CD4-positive, alpha-beta T cell treated with Interleukin-17A for 4 hours (primary cell): ENCODE data around the gene RNF187.

Experiments used
- DNase-seq: peaks from one replicate; pipeline ENCODE4 v3.0.0-alpha.2; 2020; ENCODE audit warnings: mixed read lengths

The RNF187 gene

DNA sequence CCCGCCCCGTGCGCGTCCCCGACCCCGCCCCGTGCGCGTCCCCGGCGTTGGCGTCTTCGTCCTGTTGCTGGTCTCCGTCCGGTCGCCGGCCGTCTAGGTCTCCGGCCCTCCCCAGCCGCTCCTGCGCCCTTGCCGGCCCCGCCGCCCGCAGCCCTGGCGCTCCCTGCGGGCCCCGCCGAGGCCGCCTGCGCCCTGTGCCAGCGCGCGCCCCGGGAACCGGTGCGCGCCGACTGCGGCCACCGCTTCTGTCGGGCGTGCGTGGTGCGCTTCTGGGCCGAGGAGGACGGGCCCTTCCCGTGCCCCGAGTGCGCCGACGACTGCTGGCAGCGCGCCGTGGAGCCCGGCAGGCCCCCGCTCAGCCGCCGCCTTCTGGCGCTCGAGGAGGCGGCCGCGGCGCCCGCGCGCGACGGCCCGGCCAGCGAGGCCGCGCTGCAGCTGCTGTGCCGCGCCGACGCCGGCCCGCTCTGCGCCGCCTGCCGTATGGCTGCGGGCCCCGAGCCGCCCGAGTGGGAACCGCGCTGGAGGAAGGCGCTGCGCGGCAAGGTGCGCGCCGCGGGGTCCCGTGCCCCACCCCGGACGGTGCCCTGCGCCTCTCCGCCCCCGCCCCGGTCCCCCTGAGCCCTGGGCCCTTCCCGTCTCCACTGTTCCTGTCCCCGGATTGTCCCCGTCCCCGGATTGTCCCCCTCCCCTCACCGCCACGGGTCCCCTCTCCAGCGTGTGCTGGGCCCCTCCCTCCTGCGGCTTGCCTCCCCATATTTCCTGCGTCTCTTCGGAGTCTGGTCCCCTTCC lies at the start of gene RNF187:
RNF187 (plus strand) TSS at position 47 of the 789 bp plus-strand sequence.
- peak; percentile 87 for DNase-seq

DNA sequence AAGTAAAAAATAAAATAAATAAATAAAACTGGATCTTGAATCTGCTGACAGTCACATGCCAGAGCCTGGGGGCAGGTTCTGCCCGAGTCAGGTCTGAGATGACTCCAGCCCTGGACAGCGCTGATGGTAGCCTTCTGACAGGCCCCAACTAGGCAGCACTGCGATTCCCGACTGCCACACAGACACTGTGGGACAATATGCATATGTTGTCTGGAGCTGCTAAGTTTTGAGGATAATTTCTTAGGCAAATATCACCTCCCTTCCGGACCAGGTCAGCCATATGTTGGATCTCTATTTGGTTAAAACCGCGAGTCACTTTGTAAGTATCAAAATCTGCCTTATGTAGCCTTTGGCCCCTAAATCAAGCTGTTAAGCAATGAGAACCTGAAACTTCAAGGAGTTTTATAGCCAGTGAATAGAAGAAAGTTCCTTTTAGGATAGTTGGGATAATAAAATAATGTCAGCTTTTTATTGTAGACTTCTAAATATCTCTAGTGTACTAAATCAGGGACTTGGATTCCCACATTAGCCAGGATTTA lies 49.7 kb upstream of the RNF187 start:
- DNase-seq: no peak

DNA sequence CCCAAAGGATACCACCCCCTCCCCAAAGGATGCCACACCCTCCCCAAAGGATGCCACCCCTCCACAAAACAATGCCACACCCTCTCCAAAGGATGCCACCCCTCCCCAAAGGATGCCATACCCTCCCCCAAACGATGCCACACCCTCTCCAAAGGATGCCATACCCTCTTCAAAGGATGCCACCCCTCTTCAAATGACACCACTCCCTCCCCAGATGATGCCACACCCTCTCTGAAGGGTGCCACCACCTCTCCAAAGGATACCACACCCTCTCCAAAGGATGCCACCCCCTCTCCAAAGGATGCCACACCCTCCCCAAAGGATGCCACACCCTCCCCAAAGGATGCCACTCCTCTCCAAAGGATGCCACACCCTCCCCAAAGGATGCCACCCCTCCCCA lies 48.9 kb upstream of the RNF187 start:
- no peak for DNase-seq

DNA sequence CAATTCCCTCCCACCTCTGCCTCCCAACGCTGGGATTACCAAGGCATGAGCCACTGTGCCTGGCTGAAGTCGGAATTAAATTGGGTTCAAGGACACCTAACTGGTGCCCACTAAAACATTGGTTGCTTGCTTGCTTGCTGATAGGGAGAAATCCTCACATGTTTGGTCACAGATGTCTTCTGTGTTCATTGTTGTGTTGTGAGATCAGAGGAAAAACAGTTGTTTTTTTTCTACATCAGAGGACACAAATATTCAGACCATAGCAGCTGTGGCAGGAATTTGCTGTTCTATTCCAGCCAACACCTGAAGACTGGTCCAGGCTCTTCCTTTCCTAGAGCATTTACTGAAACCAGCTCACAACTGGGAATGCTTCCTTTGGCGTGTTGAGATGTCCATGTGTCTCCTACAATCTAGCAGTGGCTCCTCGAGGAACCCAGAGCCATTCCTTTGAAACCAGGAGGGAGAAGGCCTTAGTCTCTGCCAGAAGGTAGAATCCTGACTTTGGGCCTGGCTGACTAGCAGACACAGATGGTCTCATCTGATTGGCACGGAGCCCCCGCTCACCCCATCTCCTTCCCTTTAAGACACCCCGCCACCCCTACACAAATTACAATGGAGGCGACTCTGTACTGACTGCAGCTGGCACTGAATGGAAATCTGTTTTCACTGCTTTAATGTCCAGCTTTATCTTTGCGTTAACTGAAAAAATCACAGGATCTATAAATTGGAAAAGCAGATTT lies 46.3 kb upstream of the RNF187 start:
- DNase-seq: no peak

DNA sequence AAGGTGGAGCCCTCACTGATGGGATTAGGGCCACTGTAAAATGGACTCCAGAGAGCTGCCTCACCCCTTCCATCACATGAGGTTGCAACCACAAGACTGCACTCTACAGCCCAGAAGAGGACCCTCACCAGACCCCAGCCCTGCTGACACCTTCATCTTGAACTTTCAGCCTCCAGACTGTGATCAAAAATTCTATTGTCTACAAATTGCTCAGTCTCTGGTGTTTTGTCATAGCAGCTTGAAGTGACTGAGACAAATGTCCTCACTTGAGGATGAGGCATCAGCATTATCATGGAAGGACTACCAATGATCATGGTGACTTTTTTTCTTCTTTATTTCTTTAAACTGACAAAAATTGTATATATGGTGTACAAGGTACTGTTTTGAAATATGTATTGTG lies 43.8 kb upstream of the RNF187 start:
- no peak for DNase-seq

DNA sequence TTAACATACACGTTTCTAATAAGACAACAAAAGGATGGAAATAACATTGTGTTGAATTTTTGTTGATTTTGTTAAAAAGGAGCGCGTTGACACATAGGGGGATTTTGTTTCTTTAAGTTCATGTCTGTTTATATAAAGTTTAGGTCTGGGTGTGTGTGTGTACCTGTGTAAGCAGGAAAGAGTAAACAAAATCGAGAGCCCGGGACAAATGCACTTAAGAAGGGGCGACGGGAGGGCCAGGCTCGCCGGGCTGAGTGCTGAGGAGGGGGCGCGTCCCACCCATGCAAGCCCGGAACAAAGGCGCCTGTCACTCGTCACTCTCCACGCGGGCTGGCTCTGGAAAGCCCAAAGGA lies 41.7 kb upstream of the RNF187 start:
- no peak for DNase-seq

DNA sequence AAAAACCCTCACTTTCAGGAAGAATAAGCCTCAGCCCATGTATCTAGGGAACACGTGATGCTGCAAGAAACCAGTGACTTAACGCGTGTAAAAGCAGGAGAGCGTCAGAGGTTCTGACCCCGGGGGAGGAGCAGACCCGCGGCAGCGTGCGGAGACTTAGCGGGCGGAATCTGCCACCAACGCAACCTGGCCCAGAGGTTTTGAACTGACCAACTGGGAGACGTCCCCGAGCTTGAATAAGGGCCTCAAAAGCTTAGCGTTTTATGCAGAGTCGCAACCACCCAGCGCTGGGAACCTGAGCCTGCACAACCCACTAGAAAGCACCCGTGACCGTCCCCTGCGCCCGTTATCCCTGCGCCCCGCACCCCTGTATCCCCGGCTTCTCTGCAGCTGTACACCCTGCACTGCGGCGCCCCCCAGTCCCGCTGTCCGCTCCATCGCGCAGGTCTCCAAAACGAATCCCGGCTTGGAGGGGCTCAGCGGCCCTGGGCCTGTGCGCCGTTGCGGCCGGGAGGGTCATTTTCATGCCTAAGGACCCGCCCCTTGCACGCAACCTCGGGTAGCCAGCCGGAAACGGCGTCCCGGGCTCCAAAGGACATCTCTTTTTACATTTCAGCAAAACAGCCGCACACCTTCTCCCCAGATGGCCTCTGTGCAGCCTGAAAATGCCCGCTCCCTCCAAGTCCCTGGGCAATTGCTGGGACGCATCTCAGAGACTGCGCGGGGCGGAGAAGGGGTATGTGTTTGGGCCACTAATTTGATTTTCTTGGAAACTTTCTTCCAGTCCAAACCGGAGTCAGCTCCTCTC lies 41.1 kb upstream of the RNF187 start:
- DNase-seq: peak; percentile 42

DNA sequence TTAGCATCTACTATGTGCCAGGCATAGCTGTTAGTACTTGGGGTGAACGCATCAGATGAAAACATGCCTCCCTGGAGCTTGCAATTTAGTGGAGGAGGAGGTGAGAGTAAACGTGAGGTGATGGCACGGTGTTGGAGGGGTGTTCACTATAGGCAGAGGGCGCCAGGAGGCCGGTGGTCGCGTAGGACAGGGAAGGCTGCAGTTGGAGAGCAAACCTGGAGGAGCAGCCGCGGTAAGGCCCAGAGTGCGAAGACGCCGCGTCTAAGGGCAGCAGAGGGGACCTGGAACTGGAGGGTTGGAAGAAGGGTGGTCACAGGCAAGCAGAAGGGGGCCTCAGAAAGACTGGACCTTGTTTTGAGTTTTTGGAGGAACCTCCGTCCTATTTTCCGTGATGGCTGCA lies 40.3 kb upstream of the RNF187 start:
- no peak for DNase-seq

DNA sequence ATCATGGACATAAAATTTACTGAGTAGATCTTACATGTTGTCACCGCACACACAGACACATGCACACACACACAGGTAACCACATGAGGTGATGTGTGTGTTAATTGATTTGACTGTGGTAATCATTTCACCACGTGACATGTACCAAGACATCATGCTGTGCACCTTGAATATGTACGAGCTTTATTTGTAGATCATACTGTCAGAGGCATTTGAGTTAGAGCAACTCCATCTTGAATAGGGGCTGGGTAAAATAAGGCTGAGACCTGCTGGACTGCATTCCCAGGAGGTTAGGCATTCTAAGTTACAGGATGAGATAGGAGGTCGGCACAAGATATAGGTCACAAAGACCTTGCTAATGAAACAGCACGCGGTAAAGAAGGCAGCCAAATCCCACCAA lies 38.8 kb upstream of the RNF187 start:
- no peak for DNase-seq

DNA sequence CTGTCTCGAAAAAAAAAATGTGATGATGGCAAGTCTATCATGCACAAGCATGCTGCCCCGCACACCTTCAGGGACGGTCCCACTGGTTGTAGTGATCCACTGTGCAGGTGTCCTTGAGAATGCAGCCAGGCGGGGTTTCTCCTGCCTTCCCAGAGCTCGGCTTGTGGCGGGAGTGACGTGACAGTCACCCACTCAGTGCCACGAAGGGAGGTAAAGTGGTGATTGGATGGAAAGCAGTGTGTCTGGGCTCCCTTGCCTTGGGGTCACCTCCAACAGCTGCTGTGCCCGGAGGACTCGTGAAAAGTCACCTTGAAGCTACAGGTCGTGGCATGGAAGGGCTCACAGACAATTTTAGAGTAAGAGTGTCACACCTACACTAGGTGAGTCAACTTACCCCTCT lies 37.0 kb upstream of the RNF187 start:
- no peak for DNase-seq

DNA sequence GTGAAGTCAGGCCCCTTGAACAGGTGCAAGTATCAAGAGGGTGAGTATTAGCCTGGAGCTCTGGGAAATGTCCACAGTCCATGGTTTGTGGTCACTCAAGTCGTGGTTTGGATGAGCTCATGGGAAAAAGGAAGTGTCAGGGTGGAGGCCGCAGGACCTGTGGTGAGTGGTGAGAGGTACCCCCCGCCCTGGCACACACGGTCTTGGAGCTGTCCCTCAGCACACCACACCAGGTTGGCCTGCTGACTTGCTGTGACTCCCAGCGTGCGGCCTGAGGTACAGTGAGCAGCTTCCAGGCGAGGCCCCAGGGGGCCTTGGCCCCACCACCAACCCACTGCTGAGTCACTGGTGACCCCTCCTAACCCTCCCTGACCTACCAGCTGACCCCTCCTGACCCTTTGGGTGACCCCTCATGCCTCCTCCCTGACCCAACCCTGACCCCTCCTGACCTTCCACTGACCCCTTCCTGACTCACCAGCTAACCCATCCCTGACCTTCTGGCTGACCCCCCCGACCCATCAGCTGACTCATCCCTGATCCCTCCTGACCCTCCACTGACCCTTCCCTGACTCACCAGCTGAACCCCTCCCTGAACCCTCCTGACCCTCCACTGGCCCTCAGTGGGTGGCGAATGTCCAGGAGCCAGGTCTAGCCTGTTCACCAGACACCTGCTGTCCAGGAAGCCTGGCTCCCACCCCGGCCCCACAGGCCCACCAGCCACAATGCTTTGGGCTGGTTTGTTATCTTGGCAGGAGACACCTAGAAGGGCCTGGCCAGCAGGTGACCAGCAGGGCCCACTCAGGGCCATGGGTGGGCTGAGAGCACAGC lies 34.8 kb upstream of the RNF187 start:
- DNase-seq: no peak

DNA sequence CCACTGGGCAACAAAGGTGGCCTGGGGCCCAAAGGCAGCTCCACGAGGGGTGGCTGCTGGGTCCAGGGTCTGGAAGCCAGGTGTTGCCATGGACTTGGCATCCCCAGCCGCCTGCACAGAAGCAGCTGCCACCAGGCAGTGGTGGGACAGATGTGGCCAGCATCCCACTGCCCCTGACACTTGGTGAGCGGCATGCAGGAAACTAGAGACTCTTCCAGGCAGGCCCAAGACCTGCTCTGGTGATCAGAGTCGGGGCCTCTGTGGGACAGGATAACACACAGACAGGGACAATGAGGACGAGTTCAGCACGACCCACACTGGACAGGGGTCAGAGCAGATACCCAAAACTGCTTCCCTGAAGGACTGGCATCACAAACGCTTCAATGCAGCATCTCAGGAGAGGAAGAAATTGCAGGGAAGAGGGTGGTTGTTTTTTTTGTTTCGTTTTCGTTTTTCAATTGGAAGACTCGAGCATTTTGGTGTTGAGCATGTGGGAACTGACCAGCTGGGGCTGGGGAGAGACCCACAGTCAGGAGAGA lies 34.1 kb upstream of the RNF187 start:
- DNase-seq: no peak

DNA sequence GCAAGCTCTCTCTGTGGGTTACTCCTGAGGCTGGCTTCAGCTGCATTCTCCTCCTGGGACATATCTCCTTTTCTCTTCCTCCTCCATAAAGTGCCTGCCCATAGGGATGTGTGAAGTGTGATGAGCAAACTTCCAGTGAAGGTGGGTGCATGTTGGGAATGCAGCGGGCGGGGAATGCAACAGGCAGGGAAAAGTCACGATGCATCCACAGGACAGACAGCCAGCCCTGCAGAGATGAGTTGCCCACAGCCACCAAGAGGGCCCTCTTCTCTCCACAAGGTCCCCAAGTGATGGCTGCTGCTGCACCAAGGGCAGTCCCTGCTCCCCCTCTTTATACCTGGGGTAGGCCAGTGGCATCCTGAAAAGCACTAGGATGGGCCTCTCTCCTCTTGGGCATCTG lies 33.6 kb upstream of the RNF187 start:
- no peak for DNase-seq

DNA sequence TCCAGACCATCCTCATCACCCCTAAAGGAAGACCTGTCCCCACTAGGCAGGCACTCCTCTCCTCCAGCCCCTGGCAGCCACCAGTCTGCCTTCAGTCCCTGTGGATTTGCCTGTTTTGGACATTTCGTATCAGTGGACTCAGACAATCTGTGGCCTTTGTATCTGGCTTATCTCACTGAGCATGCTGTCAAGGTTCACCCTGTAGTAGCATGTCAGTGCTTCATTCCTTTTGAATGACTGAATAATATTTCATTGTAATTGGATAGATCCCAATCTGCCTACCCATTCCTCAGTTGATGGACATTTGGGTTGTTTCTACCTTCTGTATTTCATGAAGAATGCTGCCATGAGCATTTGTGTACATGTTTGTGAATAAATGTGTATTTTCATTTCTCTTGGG lies 32.9 kb upstream of the RNF187 start:
- no peak for DNase-seq

DNA sequence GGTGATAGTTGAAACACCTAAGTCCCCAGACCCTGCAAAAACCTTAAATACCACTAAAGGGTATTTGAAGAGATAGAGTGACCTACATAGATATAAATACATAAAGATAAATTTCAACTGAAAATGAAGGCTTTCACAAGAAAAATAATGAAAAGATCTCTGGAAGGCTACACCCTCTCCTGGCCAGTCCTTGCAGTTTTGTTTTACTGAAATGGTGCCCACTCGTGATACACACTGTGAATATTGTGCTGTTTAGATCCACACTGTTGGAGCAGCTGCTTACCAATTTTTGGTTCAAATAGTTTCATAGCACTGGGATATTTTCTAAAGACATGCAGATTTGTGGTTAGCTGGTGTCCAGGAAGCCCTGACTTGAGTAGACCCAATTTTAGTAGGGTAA lies 31.5 kb upstream of the RNF187 start:
- DNase-seq: no peak

DNA sequence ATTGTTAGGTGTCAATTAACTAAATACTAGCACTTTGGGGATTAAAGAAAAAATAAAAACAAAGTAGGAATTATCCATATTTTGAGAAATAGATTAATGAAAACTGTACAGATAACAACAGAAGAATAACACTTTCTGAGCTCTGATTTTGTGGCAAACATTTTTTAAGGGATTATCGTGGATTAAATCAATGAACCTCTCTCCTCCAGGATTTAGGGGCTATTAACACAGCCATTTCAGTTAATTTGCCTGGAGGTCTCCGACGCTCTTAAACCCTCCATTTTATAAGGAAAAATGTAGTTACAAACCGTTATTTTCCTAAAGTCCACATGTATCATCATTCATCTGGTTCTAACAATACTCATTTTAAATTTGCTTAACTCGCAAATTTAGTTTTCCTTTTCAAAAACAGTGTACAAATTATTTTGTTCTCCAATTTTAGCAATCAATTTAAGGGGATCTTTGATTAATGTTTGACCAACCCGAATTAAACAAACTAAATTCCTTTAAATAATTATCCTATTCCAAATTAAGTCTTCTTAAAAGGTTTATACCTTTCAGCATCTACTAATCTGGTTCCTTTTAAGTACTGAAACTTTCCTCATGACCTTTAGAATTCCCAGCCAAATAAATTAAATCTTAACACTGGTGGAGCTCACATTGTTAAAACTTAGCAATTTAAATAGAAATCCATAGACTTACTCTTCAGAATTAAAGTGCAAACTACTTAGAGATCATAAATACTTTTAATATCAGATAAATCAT lies 30.7 kb upstream of the RNF187 start:
- no peak for DNase-seq

DNA sequence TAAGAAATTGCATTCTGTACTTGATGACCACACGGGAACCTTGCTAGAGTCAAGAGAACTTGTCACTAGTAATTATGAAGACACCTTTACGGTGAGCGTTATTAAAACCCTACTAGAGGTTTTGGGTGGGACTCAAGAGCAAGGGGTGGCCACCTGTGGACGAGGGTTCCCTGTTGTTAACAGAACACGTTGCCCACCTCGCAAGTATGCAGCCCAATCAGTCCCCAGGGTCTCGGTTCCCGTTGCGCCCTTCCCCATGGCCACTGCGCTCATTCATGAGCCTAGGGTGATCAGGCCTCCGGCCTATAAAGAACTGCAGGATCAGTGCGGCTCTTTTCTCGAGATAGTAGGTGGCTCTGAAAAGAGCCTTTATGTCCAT lies 30.2 kb upstream of the RNF187 start:
- DNase-seq: no peak

DNA sequence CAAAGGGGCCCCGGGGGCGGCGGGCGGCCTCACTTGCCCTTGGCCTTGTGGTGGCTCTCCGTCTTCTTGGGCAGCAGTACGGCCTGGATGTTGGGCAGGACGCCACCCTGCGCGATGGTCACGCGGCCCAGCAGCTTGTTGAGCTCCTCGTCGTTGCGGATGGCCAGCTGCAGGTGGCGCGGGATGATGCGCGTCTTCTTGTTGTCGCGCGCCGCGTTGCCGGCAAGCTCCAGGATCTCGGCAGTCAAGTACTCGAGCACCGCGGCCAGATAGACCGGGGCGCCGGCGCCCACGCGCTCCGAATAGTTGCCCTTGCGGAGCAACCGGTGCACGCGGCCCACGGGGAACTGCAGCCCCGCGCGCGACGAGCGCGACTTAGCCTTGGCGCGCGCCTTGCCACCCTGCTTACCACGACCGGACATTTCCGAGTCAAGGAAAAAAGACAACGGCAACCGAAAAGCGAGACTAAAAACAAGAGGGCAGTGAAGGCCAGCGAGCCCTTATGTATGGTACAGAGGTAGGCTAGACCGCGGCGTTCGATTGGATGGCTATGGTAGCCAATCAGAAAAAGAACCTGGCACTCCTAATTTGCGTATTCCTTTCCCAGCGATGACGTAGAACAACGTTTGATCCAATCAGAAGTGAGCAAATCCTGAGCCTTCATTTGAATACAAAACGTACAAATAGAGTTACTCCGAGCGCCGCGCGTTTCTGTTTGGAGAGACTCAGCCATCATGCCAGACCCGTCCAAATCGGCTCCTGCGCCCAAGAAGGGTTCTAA lies 29.6 kb upstream of the RNF187 start:
- DNase-seq: peak; percentile 81

DNA sequence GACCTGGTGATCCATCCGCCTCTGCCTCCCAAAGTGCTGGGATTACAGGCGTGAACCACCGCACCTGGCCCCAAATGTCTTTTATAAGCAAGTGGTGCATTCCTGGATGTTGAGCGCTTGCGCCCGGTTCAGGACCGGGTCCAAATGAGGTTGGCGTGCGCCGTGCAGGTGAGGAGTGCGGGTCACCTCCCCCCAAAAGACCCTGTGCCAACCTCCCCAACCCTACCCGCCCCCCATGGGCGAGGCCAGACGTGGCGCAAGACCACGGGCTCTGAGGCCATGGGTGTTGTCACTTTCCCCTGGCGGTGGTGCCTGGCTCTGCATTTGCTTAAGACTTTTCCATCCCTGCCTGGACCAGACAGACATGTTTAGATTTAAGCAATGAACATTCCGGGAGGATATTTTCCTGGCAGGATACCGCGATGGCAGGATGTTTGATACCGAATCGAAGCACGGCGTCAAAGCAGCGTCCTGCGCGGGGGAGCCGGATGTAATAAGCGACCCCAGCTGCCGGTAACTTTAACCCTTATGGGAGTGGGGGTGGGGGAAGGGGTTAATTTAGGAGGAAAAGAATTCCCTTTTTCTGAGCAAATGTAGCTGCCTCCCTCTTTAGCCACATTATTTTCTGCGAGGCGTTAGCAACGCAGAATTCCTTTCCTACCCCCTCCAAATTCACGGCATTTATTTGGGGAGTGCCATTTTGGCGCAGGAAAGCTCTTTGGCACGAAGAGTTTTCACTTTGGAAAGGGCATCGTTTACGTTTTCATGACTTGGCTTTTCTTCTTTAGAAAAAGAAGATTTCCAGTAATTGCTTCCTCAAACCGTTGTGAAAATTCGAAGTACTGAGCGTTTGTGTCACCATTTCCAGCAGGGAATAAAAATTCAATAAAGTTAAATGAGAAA lies 27.8 kb upstream of the RNF187 start:
- peak; percentile 62 for DNase-seq

DNA sequence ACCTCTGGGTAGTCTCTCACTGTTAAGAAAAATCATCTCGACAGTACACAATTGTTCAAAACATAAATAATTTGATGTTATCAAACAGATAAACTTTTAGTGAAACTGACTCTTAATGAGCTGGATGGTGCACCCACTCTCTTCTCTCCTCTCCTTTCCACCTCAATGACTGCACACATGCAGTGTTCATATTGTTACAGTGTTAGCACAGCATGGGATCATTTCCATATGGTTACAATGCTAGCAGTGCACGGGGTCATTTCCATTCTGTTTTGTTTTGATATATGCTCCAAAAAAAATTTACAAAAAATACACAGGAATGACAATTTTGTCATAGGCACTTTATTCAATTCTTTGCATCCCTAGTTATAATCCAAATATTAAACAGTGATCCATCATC lies 26.4 kb upstream of the RNF187 start:
- DNase-seq: no peak
